SHP77 (cell line): ENCODE data around the gene MTCL1.

Experiments
- DNase-seq, 2 experiments: peaks; one replicate each; lab custom pipeline; 2025; lab: John Stamatoyannopoulos, UW

MTCL1 gene

DNA sequence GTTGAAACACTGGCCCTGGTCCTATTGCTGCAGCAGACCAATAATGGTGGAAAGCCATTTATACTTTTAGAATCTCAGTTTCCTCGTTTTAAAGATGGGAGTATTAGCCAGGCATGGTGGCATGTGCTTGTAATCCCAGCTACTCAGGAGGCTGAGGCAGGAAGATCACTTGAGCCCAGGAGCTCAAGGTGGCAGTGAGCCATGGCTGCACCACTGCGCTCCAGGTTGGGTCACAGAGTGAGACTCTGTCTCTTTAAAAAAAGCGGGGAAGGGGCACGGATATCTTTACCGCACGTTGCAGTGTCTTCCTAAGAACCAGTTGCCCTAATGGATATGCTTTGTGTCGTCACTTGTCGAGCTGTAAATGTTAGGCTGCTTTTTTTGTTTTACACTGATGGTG is 8.3 kb downstream of the MTCL1 start:
- DNase-seq = no peak

DNA sequence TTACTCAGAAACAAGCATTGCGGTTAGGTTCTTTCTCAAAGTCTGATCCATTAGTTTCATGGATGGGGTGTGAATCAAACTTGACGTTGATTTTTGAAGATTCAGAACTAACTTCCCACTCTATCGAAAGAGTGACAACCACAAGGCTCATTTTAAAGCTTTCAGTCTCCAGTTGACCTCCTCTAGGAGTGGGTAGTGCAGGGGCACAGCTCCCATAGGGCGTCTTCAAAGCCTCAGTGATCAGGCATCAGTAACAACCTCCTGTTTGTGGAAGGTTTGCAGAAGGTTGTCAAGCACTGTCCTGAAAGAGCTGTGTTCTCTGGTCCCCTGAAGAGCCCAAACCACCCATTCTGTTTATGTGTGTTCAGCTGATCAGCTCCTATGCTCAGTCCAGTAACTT is 10.2 kb downstream of the MTCL1 start:
- no peak for DNase-seq

DNA sequence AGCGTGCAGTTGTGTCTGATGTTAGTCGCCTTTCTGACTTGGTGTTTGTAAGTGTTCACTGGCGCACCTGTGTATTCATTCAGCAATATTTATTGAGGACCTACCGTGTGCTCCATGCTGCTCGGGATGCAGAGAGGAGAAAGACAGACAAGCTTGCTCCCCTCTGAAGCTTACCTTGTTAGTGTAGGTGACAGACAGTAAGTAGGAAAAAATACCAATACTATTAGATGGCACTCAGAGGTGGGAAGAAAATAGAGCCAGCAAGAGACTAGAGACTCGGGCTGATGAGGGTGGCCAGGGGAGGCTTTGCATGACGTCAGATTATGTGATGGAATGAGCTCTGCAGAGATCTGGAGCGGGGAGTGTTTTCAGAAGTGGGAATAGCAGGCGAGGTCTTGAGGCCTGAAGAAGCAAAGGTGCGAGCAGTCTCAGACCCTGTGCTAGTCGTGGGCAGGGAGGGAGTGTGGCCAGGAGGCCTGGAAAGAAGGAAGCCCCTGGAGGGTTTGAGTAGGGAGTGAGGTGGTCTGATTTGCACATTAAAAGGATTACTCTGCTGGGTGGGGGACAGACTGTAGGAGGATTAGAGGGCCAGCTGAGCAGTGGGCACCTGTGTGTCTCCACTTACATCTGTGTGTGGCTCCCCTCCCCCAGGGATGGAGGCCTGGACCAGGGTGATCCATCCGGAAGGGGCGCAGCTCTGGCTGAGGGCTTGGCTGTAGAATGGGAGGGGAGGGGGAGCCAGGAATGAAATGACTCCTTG is 11.8 kb downstream of the MTCL1 start:
- DNase-seq = no peak

DNA sequence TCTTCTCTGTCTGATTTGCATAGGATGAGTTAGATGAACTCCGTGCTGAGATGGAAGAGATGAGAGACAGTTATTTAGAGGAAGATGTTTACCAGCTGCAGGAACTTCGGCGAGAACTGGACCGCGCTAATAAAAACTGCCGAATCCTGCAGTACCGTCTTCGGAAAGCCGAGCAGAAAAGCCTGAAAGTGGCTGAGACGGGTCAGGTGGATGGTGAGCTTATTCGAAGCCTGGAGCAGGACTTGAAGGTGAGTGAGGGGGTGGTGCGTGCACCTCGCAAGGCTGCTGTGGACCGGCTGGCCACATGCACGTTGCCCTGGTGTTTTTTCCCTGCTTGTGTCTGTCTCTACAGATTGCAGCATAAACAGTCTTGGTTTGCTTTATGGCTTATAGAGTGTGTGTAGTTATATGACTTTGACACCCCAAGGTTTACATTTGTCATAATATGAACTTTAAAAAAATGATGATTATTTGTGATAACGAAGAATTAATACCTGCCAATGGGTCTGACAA is 13.1 kb downstream of the MTCL1 start:
- no peak for DNase-seq

DNA sequence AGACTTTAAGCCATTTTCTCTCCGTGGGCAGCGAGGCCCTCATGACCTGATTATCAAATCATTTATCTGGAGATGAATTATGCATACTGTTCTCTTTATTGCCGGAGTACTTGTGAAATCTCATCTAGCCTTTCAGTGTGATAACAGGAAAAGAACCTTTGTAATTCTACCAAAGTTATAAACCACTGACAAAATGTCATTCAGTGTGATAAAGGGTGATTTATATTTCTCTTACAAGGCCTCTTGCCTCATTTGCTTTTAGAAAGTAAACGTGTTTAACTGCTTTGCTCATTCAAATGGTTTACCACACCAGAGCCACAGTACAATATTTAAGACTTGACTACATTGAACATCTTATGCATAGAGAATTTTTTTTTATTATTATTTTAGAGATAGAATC is 13.8 kb downstream of the MTCL1 start:
- no peak for DNase-seq

DNA sequence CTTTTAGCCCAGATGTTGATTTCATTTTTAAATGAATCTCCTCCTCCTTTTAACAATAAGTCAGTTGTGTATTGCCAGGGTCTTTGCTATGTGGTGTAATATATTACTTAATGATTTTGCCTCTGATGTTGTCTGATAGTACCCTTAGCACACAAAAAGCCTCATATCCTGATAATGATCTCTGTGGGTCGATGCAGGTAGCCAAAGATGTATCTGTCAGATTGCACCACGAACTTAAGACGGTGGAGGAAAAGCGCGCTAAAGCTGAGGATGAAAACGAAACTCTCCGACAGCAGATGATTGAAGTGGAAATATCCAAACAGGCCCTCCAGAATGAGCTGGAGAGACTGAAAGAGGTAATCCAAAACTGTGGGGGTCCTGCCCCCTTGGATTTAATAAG is 14.8 kb downstream of the MTCL1 start:
- no peak for DNase-seq

DNA sequence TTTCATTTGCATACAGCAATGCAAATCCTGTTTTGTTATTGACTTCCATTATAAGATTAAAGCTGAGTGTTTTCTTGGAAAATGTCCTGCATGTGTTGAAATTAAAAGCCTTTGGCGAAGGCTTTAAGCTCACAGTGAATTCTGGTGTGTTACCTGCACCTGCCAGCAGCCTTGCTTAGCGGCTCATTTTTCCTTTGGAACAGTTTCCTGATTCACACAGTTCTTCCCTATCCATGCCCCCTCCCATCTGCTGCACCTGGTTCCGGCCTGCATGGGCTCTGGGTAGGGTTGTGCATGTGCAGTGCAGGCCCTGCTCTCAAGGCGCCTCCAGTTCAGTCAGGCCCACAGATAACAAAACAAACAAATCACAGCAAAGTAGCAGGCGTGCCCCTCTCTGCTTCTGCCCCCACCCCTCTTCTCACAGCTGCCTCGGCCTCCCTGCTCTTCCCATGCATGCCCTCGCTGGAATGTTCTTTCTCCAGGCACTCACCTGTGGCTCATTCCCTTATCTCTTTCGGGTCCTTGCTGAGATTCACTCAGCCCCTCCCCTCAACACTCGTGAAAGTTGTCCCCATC is 15.8 kb downstream of the MTCL1 start:
- DNase-seq = no peak

DNA sequence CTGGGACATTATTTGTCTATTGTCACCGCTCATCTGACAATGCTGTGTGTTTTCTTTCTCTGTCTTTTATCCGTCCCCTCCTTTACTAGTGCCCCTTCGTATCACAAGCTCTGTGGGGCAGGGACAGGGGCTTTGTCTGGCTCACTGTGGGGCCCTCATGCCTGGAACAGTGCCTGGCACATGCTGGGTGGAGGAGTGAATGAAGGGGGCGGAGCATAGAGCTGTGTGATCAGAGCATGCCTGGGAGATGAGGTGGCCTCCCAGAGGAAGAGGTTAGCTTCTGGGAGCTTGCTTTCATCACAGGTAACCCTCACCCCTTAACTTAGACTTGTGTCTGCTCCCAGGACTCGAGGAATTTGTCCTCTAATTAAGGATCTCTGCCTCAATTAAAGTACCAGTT is 16.4 kb downstream of the MTCL1 start:
- no peak for DNase-seq

DNA sequence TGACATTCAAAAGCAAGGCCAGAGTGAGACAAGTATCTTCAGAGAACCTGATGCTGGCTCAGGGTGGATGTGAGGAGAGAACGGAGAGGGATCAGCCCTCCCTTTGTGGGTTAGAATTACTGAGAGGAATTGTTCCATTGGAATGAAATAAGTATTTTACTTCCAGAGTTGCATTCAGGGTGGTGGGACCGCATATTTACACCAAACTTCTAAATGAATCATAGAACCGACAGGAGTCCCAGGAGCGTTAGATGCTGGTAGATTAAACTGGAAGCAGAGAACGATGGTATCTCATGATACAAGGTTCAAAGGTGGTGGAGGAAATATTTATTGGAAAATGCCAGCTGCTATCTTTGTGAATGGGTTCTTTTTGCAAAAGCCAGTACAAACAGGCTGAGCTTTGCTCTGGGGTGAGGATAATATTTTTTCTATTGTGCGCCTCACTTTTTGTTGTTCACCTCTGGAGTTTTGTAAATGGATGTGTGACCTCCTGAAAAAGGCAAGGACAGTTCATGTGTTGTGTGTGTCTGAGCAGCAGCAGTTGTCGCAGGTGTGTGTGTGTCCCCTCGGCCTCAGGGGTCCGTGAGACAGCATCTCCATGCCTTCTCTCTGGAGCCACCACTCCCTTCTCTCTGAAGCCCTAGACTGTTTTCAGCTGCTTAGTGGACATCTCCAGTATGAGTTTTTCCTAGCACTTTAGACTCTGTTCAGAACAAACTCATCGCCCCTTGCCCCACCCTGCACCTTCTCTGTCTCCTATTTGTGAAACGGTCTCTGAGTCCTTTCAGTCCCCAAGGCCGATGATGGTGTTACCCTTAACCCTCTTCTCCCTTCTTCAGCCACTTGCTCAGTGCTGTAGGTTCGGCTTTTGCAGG is 17.8 kb downstream of the MTCL1 start:
- no peak for DNase-seq

DNA sequence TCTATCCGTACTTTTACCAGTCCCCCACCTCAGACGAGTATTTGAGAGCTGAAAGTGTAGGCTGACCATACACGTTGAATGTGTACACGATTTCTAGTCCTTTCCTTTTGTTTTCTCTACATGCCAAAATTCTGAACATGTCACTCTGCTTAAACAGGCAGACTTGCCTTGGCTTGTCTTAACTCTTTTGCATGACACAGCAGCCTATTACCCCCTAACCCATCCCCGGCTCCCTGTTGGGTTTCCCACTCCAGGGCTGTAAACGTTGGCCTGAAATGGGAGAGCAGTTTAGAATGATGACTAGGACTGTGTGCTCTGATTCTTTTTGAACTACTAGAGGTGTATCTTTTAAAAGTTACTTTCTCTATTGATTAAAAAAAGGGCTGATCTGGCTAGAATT is 19.1 kb downstream of the MTCL1 start:
- no peak for DNase-seq

DNA sequence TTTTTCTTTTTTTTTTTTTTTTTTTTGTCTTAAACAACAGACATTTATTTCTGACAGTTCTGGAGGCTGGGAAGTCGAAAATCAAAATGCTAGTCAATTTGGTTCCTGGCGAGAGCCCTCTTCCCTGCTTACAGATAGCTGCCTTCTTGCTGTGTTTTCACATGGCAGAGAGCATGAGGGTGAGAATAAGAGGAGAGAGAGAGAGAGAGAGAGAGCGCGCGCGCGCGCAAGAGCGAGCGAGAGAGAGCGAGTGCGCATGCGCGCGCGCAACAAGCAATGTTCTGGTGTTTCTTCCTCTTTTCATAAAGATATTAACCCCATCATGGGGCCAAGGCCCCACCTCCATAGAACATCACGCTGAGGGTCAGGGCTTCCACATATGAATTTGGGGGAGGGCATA is 20.9 kb downstream of the MTCL1 start:
- DNase-seq = no peak

DNA sequence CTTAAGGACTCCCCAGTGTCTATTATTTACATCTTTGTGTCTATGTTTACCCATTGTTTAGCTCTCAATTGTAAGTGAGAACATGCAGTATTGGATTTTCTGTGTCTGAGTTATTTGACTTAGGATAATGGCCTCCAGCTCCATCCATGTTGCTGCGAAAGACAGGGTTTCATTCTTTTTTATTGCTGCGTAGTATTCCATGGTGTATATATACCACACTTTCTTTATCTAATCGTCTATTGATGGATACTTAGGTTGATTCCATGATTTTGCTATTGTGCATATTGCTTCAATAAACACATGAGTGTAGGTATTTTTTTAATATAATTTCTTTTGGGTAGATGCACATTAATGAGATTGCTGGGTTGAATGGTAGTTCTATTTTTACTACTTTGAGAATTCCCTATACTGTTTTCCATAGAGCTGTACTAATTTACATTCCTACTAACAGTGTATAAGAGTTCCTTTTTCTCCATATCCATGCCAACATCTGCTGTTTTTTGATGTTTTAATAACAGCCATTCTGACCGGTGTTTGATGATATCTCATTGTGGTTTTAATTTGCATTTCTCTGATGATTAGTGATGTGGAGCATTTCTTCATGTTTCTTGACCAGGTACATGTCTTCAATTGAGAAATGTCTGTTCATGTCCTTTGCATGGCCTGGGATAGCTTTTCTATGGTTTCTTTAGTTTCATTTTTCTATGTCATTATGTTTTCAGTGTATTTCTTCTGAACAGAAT is 21.8 kb downstream of the MTCL1 start:
- DNase-seq = no peak

DNA sequence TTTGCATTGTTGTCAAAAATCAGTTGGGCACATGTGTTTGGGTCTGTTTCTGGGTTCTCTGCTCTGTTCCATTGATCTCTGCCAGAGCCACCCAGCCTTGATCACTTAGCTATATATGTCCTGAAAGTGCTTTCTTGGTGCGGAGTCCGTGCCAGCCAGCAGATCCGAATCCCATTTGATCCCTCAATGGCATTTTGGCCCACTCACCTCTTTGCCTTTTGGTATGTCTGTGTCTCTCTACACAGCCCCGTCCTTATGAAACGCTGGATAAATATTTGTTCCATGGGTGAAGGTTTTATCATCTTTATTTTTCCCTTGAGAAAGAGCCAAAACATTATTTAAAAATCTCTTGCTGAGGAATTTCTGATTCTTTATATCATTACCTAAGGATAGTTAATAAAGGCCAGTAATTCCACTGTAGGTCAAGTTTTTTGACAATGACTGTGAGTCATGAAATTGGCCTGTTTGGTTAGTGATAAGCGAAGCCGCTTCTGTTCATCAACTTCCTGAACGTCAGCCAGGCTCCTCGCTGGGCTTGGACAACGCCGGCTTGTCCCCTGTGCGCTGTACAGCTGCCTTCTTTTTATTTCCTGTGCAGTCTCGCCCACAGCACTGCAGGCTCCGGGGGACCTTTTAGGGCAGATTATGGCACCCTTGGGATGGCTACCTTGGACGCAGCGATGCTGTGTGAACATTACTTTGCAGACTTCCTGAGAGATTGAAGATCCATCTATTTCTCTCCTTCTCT is 24.9 kb downstream of the MTCL1 start:
- DNase-seq = no peak

DNA sequence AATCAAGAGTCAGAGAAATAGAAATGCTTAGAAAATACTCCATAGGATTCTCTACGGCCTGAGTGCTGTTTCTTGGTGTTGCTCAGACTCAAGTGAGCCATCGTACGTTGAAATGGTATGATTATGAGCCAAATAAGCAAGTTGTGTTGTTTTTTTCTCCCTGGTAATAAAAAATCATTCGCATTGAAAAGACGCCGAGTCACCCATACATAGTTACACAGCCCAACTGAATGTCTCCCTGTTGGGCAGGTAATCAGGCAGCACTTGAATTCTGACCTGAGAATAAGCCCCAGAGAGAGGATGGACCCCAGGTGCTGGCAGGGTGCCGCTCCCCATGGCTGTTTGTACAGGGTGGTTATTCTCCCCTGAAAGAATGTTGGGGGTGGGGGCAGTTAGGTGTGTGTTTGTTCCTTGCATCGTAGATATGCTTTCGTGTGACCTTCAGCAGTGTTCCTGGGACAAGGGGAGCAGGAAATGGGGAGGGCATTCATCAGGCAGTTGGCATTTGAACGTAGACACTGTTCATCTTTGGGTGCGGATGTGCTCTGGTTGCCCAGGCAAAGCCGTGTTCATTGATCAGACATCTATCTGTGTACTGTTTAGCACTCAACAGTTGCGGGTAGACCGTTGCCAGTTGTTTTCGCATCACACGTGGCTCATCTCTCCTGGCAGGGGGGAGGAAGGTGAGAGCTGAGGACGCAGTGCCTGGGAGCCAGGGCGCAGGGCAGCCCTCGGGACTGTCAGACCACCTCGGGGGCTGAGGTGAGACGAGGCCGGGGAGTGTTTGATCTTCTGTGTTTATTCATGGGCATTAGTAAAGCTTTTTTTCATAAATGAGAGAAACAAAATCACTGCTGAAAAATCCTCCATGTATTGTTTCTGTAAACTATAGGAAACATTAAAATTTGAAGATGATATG is 27.3 kb downstream of the MTCL1 start:
- DNase-seq = no peak

DNA sequence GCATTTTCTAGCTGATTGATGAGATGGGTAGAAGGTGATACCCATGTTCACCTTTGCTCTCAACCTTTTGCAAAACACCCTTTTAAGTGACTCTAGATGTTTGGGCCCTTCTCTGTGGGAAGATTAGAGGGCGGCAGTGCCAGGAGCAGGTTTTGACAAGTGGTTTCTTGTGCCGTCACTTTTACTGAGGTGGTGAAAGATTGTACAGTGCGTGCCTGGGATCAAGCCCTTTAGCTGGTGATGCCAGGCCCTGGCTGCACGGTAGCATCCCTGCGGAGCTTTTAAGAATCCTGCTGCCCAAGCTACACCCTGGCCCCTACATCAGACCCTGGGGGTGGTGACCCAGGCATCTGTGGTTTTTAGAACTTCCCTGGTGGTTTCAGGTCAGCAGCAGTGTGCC is 29.1 kb downstream of the MTCL1 start:
- DNase-seq = no peak

DNA sequence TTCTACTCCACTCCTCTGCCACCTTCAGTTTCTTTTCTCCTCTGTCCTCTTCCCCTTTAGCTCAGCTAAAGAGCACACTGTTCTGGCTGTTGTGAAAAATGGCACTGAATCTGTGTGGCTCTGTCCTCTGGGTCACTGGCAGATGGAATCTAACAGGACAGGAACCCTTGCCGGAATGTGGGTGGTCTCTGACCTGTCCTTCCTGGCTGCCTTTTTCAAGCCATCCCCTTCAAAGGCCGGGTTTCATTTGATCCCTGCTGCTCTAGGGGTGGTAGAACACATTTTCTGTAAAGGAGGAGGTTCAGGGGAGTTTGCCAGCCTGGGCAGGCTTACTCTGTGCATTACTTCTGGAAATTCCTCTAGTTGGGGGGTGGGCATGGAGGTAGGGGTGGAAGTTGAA is 29.9 kb downstream of the MTCL1 start:
- DNase-seq = no peak

DNA sequence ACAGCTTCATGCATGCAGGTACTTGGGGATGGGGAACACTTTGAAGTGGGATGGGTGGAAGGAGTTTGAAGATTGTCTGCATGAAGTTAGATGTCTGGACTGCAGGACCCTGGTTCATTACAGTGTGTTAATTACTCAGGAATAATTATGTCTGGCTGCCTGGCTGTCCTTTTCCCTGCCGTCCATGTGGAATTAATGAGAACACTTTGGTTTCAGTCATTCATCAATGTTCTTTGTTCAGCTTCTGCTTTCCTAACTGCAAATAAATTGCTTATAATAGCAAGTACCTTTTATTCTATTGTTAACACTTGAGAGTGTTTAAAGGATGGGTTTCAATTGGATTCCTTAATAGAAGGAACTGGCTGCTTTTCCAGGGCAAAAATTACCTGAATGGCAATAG is 35.8 kb downstream of the MTCL1 start:
- no peak for DNase-seq

DNA sequence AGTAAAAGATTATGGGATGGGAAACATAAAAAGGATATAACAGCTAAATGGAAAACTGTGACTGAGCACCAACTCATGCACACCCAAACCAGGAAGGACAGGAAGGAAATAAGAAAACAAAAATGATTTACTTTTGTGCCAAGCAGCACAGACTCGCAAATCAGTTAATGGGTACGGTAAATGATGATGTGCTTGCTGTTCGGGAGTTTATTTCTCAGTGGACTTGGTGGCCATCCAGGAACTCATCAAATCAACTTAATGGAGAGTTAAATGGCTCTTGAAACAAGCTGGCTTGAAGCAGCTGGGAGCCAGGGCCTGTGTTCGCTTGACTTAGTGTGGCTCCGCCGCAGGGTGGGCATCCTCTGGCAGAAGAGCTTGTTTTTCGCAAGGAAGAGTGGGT is 36.2 kb downstream of the MTCL1 start:
- no peak for DNase-seq

DNA sequence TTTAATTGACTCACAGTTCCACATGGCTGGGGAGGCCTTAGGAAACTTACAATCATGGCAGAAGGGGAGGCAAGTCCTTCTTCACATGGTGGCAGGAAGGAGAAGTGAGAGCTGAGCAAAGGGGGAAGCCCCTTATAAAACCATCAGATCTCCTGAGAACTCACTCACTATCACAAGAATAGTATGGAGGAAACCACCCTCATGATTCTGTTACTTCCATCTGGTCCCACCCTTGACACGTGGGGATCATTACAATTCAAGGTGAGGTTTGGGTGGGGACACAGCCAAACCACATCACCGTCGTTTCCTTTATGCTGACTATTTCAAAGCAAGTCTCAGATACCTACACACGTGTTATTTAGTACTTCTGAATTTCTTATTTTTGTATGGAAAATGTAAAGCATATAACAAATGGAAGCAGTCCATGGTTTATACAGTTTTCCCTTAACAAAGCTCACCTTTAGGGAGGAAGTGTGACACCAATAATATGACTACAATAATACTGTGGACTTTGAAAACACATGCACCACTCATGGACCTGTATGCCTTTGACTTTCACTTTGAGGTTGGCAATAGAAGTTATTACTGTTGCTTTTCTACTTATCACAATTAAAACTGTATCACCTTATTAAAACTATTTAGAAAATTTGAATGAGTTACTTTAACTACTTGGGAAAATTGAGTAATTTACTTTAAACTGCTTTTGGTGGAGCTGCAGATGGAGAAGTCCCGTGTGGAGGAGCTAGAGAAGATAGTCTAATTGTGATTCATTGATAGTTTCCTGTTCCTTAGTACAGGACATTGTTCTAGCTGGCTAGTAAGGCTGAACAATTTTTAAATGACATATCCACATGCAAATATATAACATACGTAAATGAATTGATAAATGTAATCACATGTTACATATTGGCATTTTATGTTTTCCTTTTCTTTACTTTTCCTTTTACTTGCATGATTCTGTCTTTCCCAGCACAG is 37.3 kb downstream of the MTCL1 start:
- DNase-seq = no peak
